AG20443 (cell line): ENCODE data around the gene ASB16.
A peak's percentile ranks its signal among the peaks of the same experiment; 100 is the strongest.
"Not testable (repeated sequence)": the region's sequence is repeated elsewhere in the genome, so short reads cannot be mapped to it uniquely, and the experiment has no call there.

ENCODE experiments used
- DNase-seq: peaks from one replicate; pipeline ENCODE4 v3.0.0; 2012; ENCODE audit warnings: low spot score, mixed read lengths

ASB16 gene

DNA sequence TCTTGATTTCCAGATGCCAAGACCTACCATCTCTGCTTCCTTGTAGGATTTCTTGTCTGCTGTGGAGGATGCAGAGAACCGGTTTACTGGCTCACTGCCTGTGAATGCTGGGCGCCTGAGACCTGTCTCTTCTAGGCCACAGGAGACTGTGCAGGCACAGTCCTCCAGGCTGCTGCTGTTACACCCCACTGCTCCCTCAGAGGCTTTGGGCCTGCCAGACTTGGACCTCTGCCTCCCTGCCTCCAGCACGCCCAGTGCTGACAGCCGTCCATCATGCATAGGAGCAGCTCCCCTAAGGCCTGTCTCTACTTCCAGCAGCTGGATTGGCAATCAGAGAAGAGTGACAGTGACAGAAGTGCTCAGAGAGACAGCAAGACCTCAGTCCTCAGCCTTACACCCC is 22.7 kb upstream of the ASB16 start:
- no peak for DNase-seq

DNA sequence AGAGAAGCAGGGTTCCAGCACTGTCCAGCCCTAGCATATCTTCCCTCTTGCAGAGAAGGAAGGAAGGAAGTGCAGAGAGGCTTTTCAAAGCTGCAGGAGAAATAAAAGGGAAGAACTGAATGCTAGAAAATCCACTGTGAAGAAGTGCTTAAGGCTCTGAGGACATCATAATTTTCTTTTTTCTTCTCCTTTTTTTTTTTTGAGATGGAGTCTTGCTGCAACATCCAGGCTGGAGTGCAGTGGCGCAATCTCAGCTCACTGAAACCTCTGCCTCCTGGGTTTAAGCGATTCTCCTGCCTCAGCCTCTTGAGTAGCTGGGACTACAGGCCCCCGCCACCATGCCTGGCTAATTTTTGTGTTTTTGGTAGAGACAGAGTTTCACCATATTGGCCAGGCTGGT is 21.4 kb upstream of the ASB16 start:
- DNase-seq: not testable (repeated sequence)

DNA sequence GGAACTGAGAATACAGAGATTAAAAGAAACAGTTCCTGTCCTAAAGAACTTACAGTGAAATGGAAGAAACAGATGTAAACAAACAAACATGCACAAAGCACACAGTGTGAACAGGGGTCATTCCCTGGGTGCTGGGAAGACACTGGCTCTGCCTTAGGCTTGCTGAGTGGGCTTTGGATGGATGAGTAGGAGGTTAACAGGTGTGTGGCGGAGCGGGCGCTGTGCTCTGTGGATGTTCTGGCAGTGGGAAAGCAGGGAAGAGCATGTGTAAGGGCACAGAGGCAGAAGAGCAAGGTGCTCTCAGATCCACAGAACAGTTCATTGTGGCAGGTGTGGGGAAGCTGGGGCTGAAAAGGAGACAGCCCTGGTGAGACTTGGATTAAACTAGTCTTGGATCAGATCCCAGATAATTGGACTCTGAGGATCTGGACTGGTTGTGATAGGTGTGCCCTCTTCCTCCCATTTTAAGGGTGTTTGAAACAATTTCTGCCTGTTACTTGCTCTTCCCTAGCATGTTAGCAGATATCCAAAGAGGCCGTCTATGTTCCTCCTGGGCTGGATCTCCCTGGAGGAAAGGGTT is 20.7 kb upstream of the ASB16 start:
- DNase-seq: no peak

DNA sequence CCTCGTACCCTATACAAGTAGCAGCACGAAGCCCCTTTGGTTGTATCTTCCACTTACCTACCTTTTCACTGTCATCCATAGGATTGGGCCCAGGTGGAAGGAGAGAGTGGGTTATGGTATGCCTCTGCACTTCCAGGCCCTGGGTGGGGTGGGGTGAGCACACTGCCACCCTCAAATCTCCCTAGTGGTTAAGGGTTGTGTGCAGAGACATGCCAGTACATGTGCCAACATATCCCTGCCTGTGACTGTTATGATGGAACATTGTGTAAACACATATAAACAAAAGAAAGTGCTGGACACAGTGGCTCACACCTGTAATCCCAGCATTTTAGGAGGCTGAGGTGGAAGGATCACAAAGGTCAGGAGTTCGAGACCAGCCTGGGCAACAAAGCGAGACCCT is 17.6 kb upstream of the ASB16 start:
- DNase-seq: no peak

DNA sequence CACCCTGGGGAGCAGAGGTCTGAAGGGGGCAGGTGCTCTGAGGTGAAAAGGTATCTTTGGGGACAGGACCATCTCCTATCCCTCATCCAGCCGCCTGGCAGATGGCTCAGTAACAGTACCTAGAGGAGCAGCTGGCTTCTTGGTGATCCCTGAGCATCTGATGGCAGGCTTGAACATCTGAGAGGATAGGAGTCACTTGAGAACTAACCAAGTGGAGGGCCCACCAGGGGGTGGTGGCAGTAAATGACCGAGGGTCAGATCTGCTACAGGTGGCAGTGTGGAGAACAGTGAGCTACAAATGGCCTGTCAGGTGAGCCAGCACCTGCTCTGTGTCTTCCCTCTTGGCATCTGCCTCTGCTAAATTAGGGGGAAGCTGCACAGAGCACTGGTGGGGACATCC is 15.0 kb upstream of the ASB16 start:
- DNase-seq: no peak

DNA sequence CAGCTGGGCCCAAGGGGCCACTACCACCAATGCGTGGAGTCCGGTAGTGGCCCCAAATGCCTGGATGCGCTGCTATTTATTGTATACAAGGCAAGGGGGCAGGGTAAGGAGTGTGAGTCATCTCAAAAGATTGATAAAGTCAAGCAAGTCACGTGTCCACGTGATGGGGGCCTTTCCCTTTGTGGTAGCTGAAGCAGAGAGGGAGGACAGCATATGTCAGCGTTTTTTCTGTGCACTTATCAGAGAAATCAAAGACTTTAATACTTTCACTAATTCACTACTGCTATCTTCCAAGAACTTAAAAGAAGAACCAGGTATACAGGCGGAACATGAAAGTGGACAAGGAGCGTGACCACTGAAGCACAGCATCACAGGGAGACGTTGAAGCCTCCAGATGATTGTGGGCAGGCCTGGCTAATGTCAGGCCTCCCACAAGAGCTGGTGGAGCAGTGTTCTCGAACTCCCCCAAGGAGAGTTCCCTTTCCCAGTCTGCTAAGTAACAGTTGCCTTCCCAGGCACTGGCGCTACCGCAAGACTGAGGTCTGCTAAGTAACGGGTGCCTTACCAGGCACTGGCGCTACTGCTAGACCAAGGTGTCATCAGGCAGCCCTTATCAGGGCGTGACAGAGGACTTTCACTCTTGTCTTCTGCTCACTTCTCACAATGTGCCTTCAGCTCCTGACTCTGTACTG is 10.8 kb upstream of the ASB16 start:
- no peak for DNase-seq

DNA sequence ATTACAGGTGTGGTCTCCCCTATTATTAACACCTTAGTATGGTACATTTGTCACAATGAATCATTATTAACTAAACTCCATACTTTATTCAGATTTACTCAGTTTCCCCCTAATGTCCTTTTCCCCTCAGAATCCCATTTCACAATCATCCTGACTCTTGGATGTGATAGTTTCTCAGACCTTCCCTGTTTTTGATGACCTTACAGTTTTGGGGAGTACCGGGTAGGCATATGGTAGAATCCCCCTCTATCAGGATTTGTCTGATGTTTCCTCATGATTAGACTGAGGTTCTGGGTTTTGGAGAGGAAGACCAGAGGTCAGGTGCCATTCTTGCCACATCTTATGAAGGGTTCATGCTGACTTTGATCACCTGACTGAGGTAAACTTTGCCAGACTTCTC is 6.0 kb upstream of the ASB16 start:
- no peak for DNase-seq

DNA sequence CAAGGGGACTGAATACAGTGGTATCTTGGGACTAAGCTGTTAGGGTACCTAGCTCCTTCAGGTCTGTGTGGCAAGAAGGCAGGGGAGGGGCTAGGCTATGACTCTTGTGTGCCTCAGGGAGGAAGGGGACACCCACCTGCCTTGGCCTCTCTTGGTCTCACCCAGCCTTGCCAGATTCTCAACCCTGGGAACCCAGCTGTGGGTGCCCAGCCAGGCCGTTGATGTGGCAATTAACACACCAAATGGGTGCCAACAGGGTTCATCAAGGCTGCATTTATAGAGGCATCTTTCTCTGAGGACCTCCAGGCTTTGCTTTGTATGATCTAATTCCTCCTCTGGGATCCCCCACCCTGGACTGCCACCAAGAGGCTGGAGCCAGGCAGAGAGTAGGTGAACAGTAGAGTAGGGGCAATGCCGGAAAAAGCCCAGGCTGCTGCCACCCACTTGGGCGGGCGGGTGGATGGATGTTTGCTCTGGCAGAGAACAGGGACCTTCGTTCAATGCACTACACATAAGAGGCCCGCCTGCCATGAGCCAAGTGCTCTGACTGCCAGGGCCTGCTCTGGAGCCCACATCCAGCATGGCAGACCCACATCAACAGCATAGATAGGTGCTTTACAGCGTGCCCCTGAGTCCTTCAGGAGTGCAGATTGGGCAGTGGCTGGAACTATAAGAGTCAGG is 3.2 kb upstream of the ASB16 start:
- no peak for DNase-seq

DNA sequence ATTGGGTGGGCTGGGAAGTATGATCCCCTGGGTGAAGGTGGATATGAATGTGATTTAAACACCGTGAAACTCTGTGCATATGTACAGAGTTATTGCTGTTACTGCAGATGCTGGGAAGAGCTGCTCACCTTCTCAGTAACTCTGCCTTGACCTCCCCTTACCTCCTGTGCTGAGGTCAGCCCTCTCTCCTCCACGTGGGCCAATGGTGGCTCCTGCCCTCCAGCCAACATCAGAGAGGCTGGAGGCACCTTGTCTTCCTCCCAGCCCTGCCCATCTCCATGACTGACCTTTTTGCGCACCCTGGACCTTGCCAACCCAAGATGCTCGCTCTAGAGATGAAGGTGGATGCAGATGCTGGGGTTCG is 387 bp upstream of the ASB16 start:
- no peak for DNase-seq

DNA sequence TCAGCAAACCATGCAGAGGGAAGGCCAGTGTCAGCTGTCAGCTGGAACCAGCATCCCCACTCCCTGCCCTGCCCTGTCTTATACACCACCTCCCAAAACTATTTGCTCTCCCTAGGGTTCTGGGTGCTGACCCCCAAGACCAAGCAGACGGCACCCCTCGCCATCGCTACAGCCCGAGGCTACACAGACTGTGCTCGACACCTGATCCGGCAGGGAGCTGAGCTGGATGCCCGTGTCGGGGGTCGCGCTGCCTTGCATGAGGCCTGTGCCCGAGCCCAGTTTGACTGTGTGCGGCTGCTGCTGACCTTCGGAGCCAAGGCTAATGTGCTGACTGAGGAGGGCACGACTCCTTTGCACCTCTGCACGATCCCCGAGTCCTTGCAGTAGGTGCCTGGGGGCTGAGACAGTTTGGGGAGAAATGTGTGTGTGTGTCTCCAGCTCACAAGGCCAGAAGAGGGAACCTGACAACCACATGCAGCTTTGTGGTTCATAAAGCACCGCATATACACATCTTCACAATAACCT is 1.5 kb downstream of the ASB16 start:
- DNase-seq: no peak

DNA sequence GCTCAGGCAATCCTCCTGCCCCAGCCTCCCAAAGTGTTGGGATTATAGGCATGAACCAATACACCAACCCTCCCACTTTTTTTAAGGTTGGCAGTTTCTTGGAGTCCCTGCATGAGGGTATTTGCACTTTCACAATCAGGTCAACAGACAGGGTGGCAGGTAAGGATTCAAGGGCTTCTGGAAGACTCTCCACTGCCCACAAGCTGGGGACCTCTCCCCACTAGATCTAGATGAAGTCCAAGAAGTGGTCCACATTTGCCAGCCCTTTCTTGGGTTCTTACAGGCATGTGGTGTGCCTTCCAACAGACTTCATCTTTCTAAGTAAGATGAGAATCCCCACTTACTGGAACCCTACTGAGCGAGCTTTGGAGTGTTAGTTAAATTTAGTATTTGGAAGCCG is 3.9 kb downstream of the ASB16 start:
- no peak for DNase-seq

DNA sequence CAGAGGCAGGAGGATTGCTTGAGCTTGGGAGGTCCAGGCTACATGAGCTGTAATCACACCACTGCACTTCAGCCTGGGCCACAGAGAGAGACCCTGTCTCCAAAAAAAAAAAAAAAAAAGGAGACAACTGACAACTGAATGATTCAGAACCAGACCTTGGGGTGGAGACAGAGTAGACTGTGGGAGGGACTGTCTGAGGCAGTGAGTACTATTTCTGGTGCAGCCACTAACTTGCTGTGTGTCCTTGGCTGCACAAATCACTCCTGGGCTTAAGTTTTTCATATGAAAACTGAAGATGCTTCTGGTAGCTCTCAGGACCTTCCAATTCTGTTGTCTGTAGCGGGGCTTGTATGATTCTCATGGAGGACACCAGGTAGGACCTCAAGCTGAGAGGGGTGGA is 5.8 kb downstream of the ASB16 start:
- no peak for DNase-seq

DNA sequence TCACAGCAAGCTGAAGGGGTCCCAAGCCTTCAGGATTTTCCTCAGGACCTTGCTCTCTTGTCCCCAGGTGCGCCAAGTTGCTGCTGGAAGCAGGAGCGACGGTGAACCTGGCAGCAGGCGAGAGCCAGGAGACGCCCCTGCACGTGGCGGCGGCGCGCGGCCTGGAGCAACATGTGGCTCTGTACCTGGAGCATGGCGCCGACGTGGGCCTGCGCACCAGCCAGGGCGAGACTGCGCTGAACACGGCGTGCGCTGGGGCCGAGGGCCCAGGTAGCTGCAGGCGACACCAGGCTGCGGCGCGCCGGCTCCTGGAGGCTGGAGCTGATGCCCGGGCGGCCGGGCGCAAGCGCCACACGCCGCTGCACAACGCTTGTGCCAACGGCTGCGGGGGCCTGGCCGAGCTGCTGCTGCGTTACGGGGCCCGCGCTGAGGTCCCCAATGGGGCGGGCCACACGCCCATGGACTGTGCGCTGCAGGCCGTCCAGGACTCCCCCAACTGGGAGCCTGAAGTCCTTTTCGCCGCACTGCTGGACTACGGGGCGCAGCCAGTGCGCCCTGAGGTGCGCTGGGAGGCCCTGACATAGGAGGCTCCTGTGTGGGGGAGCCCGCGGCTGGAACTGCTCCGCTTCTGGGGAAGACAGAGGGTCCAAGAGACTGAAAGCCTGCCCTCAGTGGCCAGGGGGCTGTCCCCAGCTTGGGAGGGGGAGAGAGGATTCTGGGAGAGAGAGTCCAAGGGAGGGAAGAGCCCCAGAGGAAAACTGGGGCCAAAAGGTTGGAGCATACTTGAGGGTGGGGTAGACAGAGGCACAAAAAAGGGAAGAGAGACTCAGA is 6.4 kb downstream of the ASB16 start:
- no peak for DNase-seq

DNA sequence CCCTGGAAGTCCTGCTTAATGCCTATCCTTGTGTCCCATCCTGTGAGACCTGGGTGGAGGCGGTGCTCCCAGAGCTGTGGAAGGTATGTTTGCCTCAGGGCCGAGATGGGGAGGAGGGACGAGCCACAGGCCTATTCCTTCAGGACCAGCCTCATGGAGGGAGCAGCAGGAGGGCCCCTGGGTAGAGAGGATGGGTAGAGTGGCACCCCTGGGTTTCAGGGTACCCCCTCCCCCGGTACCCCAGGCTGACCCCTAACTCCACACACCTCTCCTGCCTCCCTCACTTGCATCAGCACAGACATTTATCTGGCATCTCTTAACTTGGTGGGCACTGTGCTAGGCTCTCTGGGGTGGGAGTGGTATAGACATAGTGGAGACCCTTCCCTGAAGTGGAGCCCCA is 7.1 kb downstream of the ASB16 start:
- DNase-seq: no peak

DNA sequence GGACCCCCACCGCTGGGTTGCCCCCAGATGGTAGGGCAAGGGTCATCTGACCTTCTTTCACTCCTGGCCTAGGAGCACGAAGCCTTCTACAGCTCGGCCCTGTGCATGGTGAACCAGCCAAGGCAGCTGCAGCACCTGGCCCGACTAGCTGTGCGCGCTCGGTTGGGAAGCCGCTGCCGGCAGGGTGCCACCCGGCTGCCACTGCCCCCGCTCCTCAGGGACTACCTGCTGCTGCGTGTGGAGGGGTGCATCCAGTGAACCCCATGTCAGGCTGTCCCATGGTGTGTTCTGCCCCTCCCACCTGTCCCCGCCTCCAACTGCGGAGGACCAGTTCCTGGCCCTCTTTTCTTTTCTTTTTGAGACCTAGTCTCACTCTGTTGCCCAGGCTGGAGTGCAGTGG is 7.6 kb downstream of the ASB16 start:
- DNase-seq: no peak

DNA sequence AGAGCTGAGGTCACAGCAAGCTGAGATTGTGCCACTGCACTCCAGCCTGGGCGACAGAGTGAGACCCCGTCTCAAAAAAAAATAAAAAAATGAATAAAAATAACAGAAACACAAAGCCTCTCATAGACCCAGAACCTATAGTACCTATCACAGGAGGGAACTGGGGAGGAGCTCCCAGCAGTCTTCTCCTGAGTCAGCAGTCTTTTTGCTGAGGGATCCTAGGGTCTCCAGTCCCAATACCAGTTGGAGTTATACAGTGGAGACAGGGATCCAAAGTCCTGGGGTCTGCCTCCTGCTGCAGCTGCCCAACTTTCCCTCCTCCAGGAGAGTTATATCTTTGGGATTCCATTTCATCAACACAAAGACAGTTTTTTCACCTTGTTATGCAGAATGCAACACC is 12.5 kb downstream of the ASB16 start:
- DNase-seq: no peak

DNA sequence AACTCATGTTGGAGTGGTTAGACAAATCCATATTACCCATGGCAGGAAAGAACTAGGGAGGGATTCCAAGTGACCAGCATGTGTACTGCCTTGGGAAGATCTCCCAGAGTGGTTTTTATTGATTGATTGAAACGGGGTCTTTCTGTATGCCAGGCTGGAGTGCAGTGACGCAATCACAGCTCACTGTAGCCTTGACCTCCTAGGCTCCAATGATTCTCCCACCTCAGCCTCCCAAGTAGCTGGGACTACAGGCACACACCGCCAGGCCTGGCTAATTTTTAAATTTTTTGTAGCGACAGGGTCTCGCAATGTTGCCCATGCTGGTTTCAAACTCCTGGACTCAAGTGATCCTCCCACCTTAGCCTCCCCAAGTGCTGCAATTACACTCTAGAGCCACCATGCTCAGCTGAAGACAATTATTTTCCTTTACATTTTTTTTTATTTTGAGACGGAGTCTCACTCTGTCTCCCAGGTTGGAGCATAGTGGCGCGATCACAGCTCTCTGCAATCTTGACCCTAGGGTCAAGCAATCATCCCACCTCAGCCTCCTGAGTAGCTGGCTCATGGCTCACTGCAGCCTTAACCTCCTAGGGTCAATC is 13.8 kb downstream of the ASB16 start:
- no peak for DNase-seq

DNA sequence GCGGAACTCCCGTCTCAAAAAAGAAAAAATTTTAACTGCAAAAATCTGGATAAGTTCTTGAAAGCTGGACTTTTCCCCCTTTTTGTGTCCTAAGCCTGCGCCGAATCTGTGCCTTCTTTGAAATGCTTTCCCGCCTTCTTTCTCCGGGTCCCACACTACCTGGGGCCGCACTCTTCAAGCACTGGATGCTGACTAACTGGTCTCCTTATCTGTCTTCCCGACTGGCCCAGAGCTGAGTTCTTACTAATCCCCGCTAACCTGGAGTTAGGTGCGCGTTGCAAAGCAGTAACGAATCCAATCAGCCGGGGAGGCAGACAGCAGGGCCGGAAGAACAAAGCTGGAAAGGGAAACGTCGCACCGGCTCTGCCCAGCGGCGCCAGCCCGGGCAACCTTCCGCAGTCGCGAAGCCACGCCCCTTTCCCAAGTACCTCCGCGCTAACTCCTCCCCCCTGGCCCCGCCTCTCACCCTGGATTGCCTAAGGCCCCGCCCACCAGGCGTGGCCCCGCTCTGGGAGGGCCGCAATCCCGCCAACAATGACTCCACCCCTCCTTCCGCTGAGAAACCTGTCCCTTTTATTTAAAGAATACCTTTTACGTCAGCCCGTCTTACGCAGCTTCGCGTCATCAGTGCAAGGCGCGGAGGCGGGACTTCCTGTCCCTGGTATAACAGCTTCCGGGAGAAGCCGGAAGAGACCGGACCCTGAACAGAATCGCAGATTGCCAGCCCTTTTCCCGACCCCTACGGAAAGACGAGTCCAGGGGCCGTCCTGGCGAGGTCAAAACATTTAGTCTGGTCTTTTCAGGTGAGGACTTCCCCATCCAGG is 16.0 kb downstream of the ASB16 start, which contains the start of gene TMUB2:
TMUB2 (plus strand) TSS at position 666 of the 824 bp plus-strand sequence. CDS start 737 bp downstream, outside the sequence.
- peak; percentile 100 for DNase-seq

DNA sequence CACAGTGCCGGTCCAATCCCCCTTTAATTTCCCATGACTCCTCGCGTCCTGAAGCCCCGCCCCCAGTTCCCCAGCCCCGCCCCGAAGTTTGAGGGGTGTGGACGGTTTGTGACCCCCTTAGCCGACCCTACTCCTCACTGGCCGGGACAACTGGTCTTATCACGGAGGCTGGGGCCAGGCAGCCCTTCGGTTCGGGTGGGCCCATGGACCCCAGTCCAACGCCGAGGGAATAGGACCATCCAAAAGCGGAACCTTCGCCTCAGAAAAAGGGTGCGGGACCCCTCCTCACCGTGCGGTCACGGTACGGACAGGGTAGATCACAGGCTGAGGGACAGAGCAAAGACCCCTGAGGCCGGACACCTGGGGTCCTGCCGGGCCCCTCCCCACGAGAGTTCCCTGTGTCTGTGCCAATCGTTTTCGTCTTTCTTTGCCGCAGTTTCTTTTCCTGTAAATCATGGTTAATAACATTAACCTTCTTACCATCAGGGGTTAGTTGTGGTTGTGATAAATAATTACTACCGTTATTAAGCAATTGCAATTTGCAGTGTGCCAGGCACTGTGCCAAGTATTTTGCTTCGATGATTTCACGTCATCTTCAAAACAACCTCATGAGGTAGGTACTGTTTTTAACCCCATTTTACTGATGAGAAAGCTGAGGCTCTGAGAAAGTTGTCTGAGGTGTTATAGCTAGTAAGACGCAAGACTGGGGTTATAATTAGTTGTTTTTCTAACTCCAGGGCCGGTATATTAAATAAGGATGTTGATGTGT is 16.8 kb downstream of the ASB16 start:
- peak; percentile 79 for DNase-seq
